Measurements from ENCODE around the gene FAM153A. TPM values are rescaled to one million over a fixed set of nuclear protein-coding genes. Genes with fewer than 3 reads are reported as not detected.
"Not testable (repeated sequence)": the region's sequence is repeated elsewhere in the genome, so short reads cannot be mapped to it uniquely, and the experiment has no call there.

The FAM153A gene
- total RNA-seq, 1 experiment from 2014 or later, result not detected

DNA sequence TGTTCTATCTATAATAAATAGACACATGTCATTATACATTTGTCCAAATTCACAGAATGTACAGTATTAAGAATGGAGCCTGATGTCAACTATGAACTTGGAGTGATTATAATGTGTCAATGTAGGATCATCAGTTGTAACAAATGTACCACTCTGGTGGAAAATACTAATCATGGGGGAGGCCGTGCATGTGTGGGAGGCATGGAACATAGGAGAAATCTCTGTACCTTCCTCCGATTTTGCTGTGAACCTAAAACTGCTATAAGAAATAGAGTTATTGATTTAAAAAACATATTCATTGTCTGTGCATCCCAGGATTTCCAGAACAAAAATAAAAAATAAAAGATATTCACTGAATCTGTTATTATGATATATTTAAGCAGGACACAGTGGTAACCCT is 12.1 kb downstream of the FAM153A start:
- DNase-seq (ENCODE audit: low read depth, low spot score); in situ Hi-C loops (cut with HindIII; ENCODE audit: low pct_unique_long_range_greater_than_20kb, low sequenced_read_pairs): not testable (repeated sequence)

DNA sequence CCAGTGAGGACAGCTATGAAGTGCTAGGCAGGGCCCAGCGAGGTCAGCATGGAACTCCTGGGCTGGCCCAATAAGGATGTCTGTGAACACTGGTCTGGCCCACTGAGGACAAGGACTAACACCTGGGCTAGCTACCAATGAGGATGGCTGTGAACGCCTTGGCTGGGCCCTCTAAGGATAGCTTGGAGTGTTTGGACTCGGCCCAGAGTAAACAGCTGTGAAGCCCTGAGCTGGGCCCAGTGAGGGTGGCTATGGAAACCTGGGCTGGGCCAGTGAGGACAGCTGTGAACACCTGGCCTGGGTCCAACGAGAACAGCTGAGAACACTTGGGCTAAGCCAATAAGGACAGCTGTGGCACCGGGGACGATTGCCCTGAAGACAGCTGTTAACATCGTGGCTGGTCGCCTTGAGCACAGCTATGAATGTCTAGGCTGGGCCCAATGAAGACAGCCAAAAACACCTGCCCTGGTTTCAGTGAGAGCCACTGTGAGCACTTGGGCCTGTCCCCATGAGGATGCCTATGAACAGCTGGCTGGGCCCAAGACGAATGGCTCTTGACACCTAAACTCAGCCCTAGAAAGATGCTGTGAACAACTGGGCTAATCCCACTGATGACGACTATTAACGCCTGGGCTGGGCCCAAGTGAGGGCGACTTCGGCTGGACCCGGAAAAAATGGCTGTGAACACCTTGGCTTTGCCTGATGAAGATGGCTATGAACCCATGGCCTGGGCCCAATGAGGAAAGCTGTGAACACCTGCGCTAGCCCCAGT is 18.8 kb downstream of the FAM153A start:
- in situ Hi-C loops (cut with HindIII; ENCODE audit: low pct_unique_long_range_greater_than_20kb, low sequenced_read_pairs); DNase-seq (ENCODE audit: low read depth, low spot score): not testable (repeated sequence)

DNA sequence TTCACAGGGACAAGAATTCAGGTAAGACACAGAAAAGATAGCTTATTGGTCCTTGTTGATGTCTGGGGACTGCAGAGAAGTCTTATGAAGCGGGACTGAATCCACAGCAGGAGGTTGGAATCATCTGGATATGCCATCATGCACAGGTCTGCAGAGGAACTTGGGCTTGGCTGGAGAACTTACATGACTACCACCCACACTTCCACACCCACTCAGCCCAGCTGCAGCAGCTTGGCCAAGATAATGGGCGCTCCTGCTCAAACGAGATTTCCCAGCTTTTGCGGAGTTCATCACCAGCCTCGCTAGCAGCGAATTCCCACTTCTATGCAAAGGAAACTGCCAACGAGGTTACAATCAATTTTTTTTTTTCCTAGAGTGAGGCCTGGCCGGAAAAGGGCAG is 21.7 kb downstream of the FAM153A start:
- in situ Hi-C loops (cut with HindIII; ENCODE audit: low pct_unique_long_range_greater_than_20kb, low sequenced_read_pairs); DNase-seq (ENCODE audit: low read depth, low spot score): not testable (repeated sequence)

DNA sequence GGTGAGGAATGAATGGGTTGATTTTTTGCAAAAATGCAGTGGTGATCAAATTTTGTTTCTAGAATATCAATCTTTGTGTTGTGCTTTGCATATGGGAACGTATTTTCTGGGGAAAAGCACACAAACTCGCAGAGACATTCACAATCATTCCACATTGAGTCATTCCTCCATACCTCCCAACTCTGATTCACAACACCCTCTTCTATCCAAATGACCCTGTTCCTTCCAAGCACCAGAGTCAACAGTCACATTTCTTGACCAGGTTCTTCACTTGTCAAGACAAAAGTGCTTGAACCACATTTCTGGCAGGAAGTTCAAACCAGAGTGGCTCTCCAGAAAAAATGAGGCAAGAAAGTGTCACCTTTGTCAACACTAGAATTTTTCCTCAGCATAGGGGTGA is 35.3 kb downstream of the FAM153A start:
- in situ Hi-C loops (cut with HindIII; ENCODE audit: low pct_unique_long_range_greater_than_20kb, low sequenced_read_pairs), result not testable (repeated sequence)

DNA sequence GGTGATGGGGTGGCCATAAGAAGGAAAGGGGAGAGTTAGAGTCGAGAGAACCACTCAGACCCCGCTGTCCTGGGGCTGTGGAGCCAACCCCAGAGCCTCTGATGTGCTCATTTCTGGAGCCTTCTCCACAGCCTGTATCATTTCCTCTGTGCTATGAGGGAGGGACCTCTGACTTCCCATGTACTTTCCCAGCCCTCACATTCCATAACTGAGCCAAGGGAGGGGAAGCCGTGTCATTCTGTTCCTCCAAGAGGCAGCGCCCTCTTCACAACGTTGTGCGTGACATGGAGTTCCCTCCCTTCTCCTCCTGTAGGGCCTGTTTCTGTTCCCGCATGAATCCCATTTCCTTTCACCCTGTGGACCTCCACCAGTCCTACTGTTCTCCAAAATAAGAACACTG is 57.8 kb downstream of the FAM153A start:
- DNase-seq (ENCODE audit: low read depth, low spot score); in situ Hi-C loops (cut with HindIII; ENCODE audit: low pct_unique_long_range_greater_than_20kb, low sequenced_read_pairs): not testable (repeated sequence)

More for the DNA sequence above, 35.3 kb downstream of the FAM153A start:
- DNase-seq (ENCODE audit: low read depth, low spot score), result not testable (repeated sequence)

DNA sequence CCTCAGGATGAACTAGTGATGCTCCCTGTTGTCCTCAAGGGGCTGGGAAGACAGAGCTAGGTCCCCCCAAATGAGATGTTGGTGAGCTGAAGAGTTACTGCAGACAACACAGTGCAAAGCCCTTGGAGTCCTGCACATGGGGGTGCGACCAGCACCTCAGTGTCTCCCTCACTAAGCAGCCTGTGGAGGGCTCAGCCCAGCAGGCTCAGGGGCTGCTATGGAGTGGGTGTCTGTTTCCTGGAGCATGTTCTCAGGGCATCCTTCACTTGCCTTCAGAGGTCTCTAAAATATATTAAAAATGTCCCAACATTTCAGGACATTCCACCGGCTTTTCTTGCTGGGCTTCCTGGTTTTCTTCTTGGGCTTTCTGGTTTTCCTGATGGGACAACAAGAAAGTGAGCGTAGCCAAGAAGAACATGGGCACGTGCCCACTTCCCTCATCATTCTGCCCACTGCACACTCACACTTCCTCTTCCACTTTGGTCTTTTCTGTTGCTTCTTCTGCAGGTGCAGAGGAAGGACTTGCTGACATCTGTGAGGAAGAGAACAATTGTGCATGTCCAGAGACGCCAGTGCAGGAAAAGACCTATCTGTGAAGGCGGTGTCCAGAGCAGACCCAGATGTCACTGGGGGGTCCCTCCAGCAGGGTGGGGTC is 58.7 kb downstream of the FAM153A start:
- DNase-seq (ENCODE audit: low read depth, low spot score); in situ Hi-C loops (cut with HindIII; ENCODE audit: low pct_unique_long_range_greater_than_20kb, low sequenced_read_pairs): not testable (repeated sequence)

DNA sequence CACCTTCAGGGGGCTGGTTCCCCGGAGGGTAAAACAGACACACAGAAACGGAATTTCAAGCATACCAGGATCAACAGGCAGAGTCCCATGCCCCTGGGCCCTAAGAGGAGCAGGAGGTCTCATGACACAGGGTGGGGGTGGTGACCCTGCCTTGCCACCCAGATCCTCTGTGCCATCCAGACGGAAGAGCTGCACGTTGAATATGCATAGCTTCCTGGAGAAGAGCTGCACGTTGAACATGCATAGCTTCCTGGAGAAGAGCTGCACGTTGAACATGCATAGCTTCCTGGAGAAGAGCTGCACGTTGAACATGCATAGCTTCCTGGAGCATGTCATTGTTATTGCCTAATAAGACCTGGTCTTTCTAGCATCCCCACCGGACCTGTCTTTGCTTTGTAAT is 59.9 kb downstream of the FAM153A start:
- in situ Hi-C loops (cut with HindIII; ENCODE audit: low pct_unique_long_range_greater_than_20kb, low sequenced_read_pairs), result not testable (repeated sequence)

DNA sequence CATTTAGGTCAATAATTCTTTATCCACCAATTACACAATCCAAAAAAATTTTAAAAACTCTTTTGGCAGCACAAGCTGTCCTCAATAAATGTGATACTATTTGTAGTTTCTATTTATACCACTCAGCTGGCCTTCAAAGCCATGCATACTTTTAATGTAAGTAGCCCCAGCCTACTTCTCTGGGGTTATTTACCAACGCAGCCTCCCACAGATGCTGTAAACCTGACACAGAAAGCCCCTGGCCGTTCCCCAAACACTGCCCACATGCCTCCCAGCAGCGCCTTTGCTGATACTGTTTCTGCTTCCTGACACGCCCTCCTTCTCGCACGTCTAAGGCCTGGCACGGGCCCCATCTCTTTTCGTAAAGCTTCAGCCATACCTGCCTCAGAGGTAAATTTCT is 62.7 kb downstream of the FAM153A start:
- DNase-seq (ENCODE audit: low read depth, low spot score); in situ Hi-C loops (cut with HindIII; ENCODE audit: low pct_unique_long_range_greater_than_20kb, low sequenced_read_pairs): not testable (repeated sequence)

More for the DNA sequence above, 59.9 kb downstream of the FAM153A start:
- not testable (repeated sequence) for DNase-seq (ENCODE audit: low read depth, low spot score)

DNA sequence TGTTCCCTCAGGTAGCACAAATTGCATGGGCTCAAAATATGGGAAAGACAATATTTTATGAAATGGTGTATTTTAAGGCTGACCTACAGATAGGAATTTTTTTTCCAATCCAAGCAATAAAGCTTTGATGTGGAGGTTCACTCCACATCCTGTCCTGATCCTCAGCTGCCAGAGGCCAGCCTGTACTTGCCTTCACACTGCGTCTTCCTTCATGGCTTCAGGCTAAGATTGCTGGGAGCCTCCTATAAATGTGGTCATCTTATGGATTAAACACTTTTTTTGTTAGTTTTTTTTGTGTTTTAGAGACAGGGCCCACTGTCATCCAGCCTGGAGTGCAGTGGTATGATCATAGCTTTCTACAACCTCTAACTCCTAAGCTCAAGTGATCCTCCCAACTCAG is 67.3 kb downstream of the FAM153A start:
- in situ Hi-C loops (cut with HindIII; ENCODE audit: low pct_unique_long_range_greater_than_20kb, low sequenced_read_pairs); DNase-seq (ENCODE audit: low read depth, low spot score): not testable (repeated sequence)

DNA sequence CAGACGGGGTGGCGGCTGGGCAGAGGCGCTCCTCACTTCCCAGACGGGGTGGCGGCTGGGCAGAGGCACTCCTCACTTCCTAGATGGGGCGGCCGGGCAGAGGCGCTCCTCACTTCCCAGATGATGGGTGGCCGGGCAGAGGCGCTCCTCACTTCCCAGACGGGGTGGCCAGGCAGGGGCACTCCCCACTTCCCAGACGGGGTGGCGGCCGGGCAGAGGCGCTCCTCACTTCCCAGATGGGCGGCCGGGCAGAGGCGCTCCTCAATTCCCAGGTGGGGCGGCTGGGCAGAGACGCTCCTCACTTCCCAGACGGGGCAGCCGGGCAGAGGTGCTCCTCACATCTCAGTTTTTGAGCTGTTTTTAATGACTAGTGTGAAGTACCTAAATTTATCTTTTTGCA is 86.6 kb downstream of the FAM153A start:
- DNase-seq (ENCODE audit: low read depth, low spot score); in situ Hi-C loops (cut with HindIII; ENCODE audit: low pct_unique_long_range_greater_than_20kb, low sequenced_read_pairs): not testable (repeated sequence)

DNA sequence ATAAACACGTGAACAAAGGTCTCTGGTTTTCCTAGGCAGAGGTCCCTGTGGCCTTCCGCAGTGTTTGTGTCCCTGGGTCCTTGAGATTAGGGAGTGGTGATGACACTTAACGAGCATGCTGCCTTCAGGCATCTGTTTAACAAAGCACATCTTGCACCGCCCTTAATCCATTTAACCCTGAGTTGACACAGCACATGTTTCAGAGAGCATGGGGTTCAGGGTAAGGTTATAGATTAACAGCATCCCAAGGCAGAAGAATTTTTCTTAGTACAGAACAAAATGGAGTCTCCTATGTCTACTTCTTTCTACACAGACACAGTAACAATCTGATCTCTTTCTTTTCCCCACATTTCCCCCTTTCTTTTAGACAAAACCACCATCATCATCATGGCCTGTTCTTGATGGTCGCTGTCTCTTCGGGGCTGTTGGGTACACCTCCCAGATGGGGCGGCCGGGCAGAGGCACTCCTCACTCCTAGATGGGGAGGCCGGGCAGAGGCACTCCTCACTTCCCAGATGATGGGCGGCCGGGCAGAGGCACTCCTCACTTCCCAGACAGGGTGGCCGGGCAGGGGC is 87.3 kb downstream of the FAM153A start:
- DNase-seq (ENCODE audit: low read depth, low spot score); in situ Hi-C loops (cut with HindIII; ENCODE audit: low pct_unique_long_range_greater_than_20kb, low sequenced_read_pairs): not testable (repeated sequence)

DNA sequence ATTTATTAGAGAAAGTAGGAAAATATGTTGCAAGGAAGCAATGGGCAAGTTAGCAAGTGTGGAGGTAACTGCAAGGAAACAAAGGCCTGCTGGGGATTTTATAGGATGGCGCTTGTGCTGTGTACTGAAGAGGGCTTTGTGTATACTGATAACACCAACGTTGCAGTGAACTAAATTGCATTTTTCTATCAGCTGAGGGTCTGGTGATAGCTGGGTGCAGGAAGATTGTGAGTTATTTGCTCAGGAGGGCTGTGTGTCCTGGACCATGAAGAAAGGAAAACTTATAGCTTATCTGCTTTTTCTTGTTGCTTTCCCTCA is 88.2 kb downstream of the FAM153A start:
- DNase-seq (ENCODE audit: low read depth, low spot score); in situ Hi-C loops (cut with HindIII; ENCODE audit: low pct_unique_long_range_greater_than_20kb, low sequenced_read_pairs): not testable (repeated sequence)

DNA sequence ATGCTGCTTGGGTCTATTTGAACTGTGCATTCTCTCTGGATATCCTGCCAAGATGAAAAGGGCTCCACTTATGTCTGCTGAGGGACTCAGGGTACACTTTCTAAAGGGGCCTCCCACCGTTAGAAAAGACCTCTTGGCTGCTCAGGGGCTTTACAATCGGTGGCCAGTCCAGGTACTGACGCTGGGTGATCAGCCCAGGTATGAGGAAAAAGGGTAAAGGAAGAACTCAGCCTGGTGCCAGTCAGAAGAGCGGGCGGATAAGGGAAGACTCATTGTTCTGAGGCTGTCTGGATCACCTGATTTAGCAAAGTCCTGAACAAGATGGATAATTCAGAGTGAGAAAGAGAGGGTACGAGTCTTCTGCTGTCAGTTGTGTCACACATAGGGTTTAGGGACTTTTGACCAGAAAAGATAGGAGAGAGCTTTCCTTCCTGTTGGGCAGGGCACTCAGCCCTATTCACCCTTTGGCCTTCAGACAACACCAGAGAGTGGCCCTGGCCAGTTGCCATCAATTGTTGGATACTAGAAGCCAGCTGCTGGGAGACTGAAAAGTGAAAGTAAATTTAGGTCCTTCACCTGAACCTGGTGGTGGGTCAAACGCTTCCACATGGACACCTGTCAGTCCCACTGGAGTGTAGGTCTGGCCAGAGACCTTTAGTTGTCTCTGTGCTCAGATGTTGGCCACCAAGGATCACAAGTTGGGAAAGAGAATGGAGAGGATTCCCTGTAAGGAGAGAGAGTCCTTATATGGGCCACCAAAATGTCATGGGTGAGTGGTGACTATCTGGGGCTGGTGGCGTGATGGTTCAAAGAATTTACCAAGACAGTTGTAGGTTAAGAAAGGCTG is 88.8 kb downstream of the FAM153A start:
- DNase-seq (ENCODE audit: low read depth, low spot score), result not testable (repeated sequence)

DNA sequence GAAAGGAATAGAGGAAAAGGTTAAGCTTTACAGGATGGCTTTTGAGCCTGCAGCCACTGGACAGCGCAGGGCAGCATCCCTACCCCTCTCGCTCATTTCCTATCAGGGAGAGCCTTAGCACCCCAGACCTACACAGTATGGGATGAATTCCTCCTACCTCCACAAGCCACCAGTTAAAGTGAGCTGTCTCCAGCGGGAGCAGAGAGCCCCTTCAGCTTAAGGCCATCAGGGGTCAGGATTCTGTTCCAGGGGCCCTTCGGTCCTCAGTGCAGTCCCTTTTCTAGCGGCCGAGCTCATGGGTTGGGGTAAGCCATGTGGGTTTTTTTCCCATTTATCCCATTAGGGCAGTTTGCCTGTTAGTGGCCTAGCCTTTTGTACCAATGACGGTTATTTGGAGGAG is 89.7 kb downstream of the FAM153A start:
- in situ Hi-C loops (cut with HindIII; ENCODE audit: low pct_unique_long_range_greater_than_20kb, low sequenced_read_pairs); DNase-seq (ENCODE audit: low read depth, low spot score): not testable (repeated sequence)

More for the DNA sequence above, 88.8 kb downstream of the FAM153A start:
- in situ Hi-C loops (cut with HindIII; ENCODE audit: low pct_unique_long_range_greater_than_20kb, low sequenced_read_pairs), result not testable (repeated sequence)

DNA sequence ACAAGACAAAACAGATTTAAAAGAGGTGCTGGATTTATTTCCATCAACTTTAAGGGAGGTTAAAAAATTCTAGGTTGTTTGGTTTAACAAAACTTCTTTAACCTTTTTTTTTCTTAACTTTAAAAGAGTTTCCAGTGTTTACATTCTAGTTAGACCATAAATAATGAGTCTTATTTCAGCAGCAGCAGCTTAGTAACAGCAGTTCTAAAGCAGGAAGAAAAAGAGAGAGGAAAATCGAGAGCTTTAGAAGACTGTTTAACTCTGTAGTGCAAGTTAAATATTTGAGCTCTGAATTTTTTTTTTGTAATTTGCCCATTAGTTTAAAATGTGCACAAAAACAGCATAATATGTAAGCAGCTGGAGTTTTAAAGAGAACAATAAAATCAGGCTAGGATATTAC is 90.2 kb downstream of the FAM153A start:
- in situ Hi-C loops (cut with HindIII; ENCODE audit: low pct_unique_long_range_greater_than_20kb, low sequenced_read_pairs); DNase-seq (ENCODE audit: low read depth, low spot score): not testable (repeated sequence)

DNA sequence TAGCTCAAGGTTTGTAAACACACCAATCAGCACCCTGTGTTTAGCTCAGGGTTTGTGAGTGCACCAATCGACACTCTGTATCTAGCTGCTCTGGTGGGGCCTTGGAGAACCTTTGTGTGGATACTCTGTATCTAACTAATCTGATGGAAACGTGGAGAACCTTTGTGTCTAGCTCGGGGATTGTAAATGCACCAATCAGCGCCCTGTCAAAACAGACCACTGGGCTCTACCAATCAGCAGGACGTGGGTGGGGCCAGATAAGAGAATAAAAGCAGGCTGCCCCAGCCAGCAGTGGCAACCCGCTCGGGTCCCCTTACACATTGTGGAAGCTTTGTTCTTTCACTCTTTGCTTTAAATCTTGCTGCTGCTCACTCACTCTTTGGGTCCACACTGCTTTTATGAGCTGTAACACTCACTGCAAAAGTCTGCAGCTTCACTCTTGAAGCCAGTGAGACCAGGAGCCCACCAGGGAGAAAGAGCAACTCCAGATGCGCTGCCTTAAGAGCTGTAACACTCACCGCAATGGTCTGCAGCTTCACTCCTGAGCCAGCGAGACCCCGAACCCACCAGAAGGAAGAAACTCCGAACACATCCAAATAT is 93.6 kb downstream of the FAM153A start:
- DNase-seq (ENCODE audit: low read depth, low spot score); in situ Hi-C loops (cut with HindIII; ENCODE audit: low pct_unique_long_range_greater_than_20kb, low sequenced_read_pairs): not testable (repeated sequence)

DNA sequence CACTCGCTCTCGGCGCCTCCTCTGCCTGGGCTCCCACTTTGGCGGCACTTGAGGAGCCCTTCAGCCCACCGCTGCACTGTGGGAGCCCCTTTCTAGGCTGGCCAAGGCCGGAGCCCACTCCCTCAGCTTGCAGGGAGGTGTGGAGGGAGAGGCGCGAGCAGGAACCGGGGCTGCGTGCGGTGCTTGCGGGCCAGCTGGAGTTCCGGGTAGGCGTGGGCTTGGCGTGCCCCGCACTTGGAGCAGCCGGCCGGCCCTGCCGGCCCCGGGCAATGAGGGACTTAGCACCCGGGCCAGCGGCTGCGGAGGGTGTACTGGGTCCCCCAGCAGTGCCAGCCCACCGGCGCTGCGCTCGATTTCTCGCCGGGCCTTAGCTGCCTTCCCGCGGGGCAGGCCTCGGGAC is 94.6 kb downstream of the FAM153A start:
- DNase-seq (ENCODE audit: low read depth, low spot score); in situ Hi-C loops (cut with HindIII; ENCODE audit: low pct_unique_long_range_greater_than_20kb, low sequenced_read_pairs): not testable (repeated sequence)
